AG04450 (cell line): ENCODE data around the gene FGFBP2. TPM values are rescaled to one million over a fixed set of nuclear protein-coding genes. Genes with fewer than 3 reads are reported as not detected.
A peak's percentile ranks its signal among the peaks of the same experiment; 100 is the strongest.

Experiments used
- CTCF ChIA-PET: fragments of 300-600, 350-600 bp; formaldehyde crosslinking; extraction: SDS; loops from one replicate; lab custom pipeline; 2022; ENCODE audit warnings: antibody characterized with exemption, inconsistent platforms; lab: Charles Lee
- POLR2A ChIA-PET: fragments of 350-600 bp; formaldehyde crosslinking; extraction: SDS; loops from one replicate; lab custom pipeline; 2021; ENCODE audit warnings: antibody characterized with exemption, inconsistent platforms; lab: Yijun Ruan, JAX
- DNase-seq: peaks from one replicate; pipeline ENCODE4 v3.0.0-alpha.2; 2011; ENCODE audit warnings: low read depth, low spot score
- H3K27ac ChIP-seq: one replicate; pipeline ENCODE4 v1.5.1; 2012; ENCODE audit warnings: low read depth, low read length, control low read depth
- H3K27me3 ChIP-seq: one replicate; pipeline ENCODE4 v1.6.0; 2012; ENCODE audit warnings: low read length; ENCODE audit not compliant: control insufficient read depth, insufficient read depth
- H3K4me3 ChIP-seq: 2 replicates; pipeline ENCODE4 v1.5.1; 2011; ENCODE audit warnings: mild to moderate bottlenecking, low read depth, low read length, control low read depth
- H3K9me3 ChIP-seq: 2 replicates; pipeline ENCODE4 v1.5.1; 2012; ENCODE audit warnings: low read length; ENCODE audit not compliant: control insufficient read depth, insufficient read depth
- CTCF ChIP-seq: IDR thresholded peaks from 2 replicates; pipeline ENCODE4 v1.5.1; 2011; ENCODE audit warnings: low read depth, low read length, control low read depth, inconsistent platforms
- polyA plus RNA-seq: library from polyadenylated mRNA; depleted of rRNA; stranded (reverse); fragments of >200 nt; gene quantifications from 2 replicates; pipeline ENCODE4 v1.2.3, GENCODE V29; 2011

Gene FGFBP2
- polyA plus RNA-seq, 1 experiment, result not detected

GRCh38 chr4:15956179-15956850 is 6.7 kb downstream of the FGFBP2 start:
- peaks cover 9% of the 10 kb centered on the region for H3K27me3 ChIP-seq
- no peaks in the 10 kb centered on the region; the same call in 1 of the 2 replicates for H3K9me3 ChIP-seq
- no peak for DNase-seq
- peak; percentile 98 for TF ChIP-seq CTCF
- ChIA-PET CTCF (interaction anchor here (0.6 to 2.5 kb wide), 40 partner anchors 8 to 695 kb away, joined by 3 to 170 read pairs (median 4); partner anchors contain the start of gene FGFBP1), POLR2A (no interaction called here)
- no peak overlapping the region for H3K4me3 ChIP-seq
- no peak overlapping the region for H3K27ac ChIP-seq

- TF ChIP-seq CTCF, result peak; percentile 36; the same call in 1 of the 2 replicates
- no peaks in the 10 kb centered on the region; the same call in 1 of the 2 replicates for H3K9me3 ChIP-seq
- no peak overlapping the region for H3K27ac ChIP-seq
- CTCF ChIA-PET, result interaction anchor here (0.6 to 2.5 kb wide), 34 partner anchors 10 to 694 kb away, joined by 3 to 170 read pairs (median 4); no protein-coding TSS in a partner anchor
- POLR2A ChIA-PET, result no interaction called here
- peaks cover 9% of the 10 kb centered on the region for H3K27me3 ChIP-seq
- H3K4me3 ChIP-seq, result no peak overlapping the region
- DNase-seq, result no peak
Measured at GRCh38 chr4:15955670-15956069, 7.3 kb downstream of the FGFBP2 start.

GRCh38 chr4:15953625-15954024 is 9.3 kb downstream of the FGFBP2 start:
- ChIA-PET CTCF (interaction anchor here (1.4 to 2.9 kb wide), 3 partner anchors 71 to 474 kb away, joined by 3 to 21 read pairs (median 12); no protein-coding TSS in a partner anchor), POLR2A (interaction anchor here (1.0 kb wide), 1 partner anchor 71 kb away, joined by 3 read pairs; no protein-coding TSS in a partner anchor)
- Histone ChIP-seq H3K4me3 (no peak overlapping the region), H3K9me3 (no peaks in the 10 kb centered on the region; the same call in 1 of the 2 replicates), H3K27me3 (peaks cover 9% of the 10 kb centered on the region), H3K27ac (no peak overlapping the region)
- no peak for TF ChIP-seq CTCF
- no peak for DNase-seq

GRCh38 chr4:15951781-15952180 is 11.2 kb downstream of the FGFBP2 start:
- no peak for DNase-seq
- POLR2A ChIA-PET, result no interaction called here
- Histone ChIP-seq H3K4me3 (no peak overlapping the region), H3K27ac (no peak overlapping the region), H3K9me3 (no peaks in the 10 kb centered on the region; the same call in 1 of the 2 replicates), H3K27me3 (peaks cover 5% of the 10 kb centered on the region)
- no peak for TF ChIP-seq CTCF
- CTCF ChIA-PET, result interaction anchor here (0.8 to 2.9 kb wide), 3 partner anchors 69 to 146 kb away, joined by 3 to 21 read pairs (median 12); no protein-coding TSS in a partner anchor

GRCh38 chr4:15948826-15949225 is 14.1 kb downstream of the FGFBP2 start:
- Histone ChIP-seq H3K27ac (no peak overlapping the region), H3K9me3 (no peaks in the 10 kb centered on the region; the same call in 1 of the 2 replicates), H3K27me3 (peaks cover 3% of the 10 kb centered on the region), H3K4me3 (no peak overlapping the region)
- POLR2A ChIA-PET, result no interaction called here
- CTCF ChIA-PET, result interaction anchor here (1.4 to 2.2 kb wide), 2 partner anchors 66 to 143 kb away, joined by 4 to 8 read pairs; no protein-coding TSS in a partner anchor
- no peak for TF ChIP-seq CTCF
- DNase-seq, result no peak
